Activated CD4-positive, alpha-beta T cell treated with anti-CD3 and anti-CD28 coated beads for 24 hours (primary cell): Measurements from ENCODE around the gene MCRIP2.
"Not testable (repeated sequence)": the region's sequence is repeated elsewhere in the genome, so short reads cannot be mapped to it uniquely, and the experiment has no call there.

ENCODE experiments used
- DNase-seq, 2 donors: peaks; one replicate each; pipeline ENCODE4 v3.0.0-alpha.2; 2020; ENCODE audit warnings: low read depth in 2 of 2

Gene MCRIP2

DNA sequence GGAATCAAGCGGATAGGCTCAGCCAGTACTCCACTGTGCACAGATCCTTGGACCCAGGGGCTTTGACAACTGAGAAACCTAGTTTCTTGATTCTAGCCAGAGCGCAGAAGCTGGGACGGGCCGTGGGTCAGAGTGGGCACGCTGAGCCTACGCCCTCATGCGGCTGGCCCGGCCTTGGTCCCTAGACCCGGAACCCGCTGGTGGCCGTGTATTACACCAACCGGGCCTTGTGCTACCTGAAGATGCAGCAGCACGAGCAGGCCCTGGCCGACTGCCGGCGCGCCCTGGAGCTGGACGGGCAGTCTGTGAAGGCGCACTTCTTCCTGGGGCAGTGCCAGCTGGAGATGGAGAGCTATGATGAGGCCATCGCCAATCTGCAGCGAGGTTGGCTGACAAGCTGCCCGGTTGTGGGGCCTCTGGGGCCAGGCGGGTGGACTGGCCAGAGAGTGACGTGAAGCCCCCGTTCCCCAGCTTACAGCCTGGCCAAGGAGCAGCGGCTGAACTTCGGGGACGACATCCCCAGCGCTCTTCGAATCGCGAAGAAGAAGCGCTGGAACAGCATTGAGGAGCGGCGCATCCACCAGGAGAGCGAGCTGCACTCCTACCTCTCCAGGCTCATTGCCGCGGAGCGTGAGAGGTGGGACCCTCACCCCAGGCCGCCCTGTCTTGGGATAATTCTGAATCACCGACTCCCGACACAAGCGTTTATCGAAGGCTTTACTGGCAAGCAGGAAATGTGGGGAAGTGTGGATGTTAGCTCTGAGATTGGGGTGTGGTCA lies 39.5 kb downstream of the MCRIP2 start:
- no peak for DNase-seq

DNA sequence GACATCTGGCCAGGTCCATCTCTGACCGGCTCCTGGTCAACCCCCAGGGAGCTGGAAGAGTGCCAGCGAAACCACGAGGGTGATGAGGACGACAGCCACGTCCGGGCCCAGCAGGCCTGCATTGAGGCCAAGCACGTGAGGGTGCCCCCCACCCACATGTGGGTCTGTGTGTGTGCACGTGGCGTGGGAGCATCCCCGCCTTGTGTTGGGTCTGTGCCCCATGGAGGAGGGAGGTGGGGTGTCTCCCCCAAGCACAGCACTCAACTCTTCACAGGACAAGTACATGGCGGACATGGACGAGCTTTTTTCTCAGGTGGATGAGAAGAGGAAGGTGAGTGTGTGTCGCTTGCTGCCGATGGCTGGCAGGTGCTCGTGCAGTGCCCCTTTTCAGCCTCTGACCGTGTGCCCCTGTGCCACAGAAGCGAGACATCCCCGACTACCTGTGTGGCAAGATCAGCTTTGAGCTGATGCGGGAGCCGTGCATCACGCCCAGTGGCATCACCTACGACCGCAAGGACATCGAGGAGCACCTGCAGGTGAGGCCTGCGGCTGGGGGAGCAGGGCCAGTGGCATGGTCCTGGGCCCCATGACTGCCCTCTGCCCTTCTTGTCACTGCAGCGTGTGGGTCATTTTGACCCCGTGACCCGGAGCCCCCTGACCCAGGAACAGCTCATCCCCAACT lies 40.3 kb downstream of the MCRIP2 start:
- no peak for DNase-seq

DNA sequence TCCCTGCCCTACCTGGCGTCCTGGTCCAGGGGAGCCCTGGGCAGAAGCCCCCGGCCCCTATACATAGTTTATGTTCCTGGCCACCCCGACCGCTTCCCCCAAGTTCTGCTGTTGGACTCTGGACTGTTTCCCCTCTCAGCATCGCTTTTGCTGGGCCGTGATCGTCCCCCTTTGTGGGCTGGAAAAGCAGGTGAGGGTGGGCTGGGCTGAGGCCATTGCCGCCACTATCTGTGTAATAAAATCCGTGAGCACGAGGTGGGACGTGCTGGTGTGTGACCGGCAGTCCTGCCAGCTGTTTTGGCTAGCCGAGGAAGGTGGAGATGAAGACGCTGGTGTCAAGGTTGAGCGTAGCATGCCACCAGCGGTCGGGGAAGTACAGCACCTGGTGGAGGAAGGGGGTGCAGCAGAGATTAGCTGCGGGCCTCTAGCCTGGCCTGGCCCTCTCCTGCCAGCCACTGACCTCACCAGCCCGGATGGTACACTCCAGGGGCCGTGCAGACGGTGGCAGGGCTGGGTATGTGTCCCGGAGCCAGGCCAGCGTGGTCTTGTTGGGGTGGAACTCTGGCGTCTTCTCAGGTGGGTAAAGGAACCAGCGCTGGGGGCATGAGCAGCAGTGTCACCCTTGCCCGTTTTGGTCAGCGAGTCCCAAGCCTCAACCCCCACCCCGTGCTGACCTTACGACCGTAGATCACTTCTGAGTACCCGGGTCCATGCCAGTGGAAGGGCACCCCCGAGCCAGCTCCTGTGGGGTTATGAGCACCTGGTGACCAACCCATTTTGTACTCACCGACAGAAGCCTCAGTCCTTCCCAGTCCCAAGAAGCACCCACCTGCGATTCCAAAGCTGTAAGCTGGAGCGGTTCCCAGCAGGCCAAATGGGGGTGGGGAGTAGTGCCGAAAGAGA lies 41.1 kb downstream of the MCRIP2 start:
- no peak for DNase-seq

DNA sequence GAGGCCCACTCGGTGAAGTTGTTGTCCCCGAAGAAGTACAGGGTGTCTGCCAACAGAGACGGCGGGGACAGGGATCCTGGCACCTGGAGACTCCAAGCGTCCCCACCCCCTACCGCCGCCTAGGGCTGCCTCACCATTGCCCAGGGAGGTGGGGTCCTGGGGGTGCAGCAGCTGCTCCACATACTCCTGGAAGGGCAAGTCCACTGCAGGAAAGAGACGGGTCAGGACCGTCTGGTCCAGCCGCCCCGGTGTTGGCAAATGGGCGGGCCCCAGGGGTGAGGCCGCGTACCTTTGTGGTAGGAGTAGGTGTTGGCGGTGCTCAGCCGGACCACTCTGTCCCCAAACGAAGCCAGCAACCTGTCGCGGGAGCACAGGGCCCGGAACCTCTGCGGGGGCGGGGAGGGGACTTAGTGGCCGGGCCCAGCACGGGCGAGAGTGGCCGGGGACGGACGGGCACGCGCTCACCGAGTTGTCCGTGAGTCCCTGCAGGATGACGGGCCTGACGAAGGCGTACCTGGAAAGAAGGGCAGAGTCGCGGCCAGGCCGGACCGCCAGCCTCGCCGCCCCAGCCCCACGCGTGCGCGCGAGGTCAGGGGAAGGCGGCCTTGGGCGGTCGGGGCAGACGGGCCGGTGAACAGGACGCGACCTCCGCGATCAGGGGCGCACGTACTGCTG lies 41.9 kb downstream of the MCRIP2 start:
- no peak for DNase-seq

DNA sequence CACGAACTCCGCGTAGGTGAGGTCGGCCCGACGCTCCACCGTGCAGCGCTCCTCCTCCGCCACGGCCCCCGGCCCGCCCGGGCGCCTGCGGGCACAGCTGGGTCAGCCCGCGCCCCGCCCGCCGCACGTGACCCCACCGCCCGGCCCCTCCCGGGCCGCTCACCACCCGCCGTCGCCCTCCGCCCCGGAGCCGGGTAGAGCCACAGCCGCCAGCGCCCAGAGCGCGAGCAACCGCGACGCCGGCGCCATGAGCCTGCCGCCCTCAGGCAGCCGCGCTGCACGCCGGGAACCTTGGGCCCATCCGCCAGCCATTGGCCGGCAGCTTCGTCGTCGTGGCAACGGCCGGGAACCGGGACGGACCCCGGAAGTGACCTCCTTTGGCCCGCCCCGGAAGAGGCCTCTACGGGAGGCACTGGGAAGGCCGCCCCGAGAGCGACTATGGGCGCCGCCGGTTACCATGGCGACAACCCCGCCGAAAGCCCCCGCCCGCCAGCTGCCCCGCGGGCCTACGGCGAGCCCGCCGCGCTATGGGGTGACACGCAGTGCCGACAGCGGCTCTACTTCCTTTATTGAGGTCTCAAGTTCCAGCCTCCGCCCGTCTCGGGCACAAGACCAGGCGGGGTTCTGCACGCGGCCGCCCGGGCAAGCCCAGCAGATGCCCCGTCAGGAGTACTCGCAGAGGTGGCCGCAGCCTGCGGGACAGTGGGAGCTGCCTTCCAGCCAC lies 42.6 kb downstream of the MCRIP2 start, which contains the start of gene JMJD8:
JMJD8 (minus strand) TSS at position 264 of the 724 bp plus-strand sequence; CDS start at position 249, 15 bp downstream.
- peak; percentile 94 to 95 for DNase-seq

DNA sequence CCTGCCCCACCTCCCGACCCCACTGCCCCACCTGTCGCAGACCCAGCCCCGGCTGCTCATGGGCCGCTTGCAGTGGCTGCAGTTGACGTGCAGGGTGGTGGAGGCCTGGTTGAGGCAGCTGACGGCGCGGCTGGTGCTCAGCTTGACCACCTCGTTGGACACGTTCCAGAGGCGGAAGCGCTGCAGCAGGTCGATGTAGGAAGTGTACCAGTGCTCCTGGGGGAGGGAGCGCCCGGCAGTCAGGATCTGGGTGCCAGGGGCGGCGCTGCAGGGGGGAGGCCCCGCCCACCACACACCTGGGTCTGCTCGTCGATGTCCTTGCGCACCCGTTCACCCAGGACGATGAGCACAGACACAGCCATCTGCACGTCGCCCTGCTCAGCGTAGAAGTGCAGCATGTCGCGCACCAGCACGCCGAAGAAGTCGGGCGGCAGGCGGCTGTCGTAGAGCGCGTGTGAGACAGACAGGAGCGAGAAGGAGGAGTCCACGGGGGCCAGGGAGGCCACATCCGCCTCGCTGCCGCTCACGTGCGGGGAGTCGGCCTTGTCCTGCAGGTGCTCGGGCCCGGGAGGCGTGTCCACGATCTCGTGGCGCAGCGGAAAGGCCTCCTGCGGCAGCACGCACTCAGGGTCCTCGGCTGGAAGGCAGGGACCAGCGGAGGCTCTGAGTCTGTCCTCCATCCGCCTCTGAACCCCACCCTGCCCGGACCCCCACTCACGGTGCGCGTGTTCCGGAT lies 43.5 kb downstream of the MCRIP2 start:
- DNase-seq: no peak

DNA sequence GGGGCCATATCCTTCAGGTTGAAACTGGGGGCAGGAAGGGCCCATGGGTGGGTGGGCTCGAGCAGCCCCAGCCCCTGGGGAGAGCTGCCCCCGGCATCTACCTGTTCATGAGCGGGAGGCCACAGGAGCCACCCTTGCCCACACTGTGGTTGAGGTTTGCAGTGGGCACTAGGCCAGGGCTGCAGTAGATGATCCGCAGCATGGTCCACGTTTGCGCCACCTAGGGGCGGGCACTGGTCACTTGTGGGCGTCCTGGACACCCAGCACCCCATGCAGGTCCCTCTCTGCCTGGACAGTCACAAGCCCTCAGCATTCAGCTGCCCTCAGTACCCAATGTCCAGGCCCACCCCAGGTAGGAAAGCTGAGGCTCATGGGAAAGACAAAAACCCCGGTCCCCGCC lies 44.3 kb downstream of the MCRIP2 start:
- no peak for DNase-seq

DNA sequence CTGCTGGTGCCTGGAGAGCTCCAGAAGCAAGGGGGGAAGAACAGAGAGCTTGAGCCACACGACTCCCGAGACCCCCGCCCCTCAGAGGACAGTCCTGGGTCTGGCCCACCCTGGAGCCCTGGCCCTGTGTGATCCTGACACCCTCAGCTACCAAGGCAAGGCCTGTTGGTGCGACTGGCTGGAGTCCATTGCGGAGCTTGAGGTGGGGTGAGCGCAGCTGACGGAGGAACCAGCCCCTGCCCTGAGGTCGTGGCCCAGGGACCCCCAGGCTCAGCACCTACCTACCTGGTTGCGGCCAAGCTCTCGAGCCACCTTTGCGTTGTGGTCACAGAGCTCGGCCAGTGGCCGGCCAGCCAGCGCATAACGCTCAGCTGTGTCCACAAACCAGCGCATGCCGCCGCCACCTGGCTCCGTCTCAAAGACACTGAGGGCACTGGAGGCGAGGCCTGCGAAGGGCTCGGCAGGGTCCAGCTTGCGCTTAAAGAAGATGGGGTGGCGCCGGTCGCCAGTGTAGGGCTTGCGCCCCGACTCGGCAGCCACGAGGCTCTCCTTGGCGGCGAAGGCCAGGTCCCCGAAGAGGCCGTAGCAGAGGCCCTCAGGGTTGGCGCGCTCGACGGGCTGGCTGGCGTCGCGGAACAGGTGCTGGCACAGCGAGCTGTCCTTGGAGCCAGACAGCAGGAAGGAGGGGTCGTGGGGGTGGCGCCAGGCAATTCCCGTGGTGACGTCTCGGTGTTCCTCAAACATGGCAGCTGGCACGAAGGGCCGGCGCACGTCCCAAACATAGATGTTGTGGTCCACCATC lies 45.0 kb downstream of the MCRIP2 start:
- no peak for DNase-seq

DNA sequence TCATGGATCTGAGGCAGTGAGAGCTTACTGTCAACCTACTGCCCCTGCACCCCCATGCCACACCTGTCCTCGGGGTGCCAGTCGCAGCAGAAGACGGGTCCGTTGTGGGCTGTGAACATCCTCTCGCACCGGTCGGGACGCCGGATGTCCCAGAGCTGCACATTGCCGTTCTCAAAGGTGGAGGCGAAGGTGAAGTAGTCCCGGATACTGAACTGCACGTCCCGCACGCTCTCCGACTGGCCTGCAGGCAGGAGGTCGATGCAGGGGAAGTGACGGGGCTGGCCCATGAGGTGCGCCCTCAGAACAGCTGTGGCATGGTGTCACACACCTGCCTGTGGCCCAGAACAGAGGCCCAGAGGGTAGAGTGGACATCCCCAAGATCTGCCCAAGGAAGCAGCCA lies 45.9 kb downstream of the MCRIP2 start:
- no peak for DNase-seq

DNA sequence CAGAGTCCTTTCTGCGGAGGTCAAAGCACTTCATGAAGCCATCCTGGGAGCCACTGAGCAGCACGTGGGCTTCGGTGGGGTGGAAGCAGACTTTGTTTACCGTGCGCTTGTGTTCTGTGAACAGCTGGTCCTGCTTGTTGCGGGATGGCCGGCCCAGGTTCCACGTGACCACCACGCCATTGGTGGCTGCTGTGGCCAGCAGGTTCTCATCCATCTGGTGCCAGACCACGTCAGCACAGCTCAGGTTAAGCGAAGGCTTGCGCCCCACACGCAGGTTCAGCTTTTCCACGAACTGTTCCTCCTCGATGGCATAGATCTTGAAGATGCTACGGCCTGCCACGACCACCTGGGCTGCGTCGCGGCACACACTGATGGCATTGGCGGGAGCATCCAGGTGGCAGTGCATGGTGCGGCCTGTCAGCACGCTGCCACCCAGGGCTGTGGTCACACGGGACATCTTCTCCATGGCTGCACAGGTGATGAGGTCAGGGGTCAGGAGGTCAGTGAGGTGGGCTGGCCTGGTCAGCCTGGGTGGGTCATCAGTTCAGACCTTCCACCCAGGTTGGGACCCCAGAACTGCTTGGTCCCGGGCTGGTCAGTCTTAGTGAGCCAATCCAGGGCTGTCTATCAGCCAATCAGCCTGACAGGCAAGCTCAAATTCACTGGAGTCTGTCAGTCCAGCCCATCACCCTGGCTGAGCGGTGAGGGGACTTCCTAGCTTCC lies 47.7 kb downstream of the MCRIP2 start:
- DNase-seq: no peak

DNA sequence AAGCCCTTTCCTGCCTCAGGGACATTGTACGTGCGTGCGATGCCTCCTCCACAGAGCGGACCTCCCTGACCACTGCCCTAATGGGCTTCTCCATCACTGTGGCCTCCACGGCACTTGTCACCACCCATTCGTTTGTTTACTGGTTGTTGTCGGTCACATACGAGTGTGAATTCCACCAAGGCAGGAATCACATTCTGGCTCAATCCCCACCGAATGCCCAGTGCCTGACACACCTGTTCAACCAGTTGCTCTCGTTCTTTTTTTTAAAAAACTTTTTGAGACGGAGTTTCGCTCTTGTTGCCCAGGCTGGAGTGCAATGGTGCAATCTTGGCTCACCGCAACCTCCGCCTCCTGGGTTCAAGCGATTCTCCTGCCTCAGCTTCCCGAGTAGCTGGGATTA lies 49.6 kb downstream of the MCRIP2 start:
- DNase-seq: not testable (repeated sequence)

DNA sequence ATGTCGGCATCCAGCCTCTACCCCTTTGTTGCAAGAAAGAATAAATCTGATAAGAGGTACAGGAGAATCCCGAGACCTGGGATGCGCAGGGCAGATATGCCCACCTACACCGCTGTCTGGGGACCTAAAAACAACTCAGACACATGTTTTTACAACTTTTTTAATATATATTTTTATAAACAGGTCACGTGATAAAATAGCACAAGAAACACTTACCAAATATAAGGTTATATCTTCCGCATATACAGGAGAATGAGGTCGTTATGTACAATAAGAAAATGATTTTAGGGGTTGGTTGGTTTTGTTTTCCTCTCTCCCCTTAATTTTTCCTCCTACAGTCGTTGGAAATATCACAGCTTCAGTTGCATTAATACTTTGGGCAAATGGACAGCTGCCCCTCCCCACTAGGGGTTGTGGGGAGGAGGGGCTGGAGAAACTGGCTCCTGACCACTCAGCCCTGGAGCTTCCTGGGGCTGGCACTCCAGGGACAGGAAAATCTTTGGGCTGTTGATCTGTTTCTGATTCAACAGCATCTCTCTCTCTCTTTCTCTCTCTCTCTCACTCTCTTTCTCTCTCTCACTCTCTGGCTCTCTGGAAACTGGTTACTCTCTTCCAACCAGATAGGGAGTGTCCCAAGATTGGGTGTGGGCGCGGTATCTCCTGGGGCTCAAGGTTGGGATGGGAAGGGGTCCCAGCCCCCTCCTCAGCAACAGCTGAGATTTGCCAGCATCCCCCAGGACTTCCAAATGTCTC lies 50.9 kb downstream of the MCRIP2 start:
- DNase-seq: no peak

DNA sequence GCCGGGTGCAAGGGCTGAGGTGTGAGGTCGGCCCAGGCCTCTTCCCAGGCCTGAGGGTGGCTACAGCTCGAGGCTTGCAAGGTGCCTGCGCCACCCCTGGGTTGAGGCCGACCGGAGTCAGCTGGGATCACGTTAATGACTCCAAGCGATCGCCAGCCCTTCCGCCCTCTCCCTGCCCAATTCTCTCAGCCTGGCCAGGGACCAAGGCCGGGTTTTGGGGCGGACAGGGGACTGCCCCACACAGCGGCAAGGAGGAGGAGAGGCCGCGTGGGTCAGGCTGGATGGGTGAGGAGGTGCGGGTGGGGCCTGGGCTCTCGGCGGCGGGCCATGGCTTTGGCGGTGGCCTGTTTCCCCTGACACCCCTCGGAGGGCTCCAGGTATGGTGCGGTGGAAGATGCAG lies 51.7 kb downstream of the MCRIP2 start:
- DNase-seq: no peak

DNA sequence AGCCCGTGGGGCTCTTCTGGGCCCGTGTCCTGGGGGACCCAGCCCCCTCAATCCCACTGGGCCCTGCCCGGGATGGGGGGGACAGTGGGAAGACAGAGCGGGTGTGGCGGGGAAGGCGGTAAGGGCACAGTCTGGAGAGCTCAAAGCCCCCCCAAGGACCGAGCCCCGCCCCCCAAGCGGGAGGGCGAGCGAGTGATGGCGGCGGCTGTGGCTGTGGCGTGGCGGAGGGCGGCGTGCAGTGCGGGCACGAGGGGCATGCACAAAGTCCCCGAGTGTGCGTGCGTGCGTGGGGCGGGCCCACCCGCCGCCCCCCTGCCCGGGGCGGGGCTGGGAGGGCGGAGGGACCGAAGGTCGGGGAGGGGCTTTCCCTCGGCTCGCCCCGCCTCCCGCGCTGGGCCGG lies 52.1 kb downstream of the MCRIP2 start:
- DNase-seq: no peak

DNA sequence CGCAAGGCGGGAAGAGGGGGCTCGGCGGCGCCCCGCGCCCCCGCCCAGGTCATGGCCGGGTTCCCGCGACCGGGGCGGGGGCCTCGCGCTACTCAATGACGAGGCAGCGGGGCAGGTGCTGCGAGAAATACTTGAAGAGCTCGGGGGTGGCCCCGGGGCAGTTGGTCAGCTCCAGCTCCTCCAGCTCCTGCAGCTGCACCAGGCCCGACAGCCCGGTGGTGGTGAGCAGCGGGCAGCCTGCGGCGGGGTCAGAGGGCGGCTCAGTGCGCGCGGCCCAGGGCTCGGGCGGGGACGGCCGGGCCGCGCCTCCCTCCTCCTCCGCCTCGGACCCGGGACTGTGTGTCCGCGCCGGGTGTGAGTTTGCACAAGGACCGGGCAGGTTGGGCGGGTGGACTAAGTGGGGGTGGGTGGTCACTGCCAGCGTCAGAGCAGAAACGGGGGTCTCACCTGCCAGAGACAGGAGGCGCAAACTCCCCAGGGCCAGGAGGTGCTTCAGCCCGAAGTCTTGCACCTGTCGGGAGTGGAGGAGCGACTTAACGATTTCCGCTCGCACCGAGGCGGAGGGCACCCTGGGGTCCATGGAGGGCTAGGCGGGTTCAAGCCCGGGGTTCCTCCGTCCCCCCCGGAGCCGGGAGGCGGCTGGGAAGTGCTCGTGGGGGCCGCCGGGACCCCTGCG lies 52.7 kb downstream of the MCRIP2 start:
- DNase-seq: no peak

DNA sequence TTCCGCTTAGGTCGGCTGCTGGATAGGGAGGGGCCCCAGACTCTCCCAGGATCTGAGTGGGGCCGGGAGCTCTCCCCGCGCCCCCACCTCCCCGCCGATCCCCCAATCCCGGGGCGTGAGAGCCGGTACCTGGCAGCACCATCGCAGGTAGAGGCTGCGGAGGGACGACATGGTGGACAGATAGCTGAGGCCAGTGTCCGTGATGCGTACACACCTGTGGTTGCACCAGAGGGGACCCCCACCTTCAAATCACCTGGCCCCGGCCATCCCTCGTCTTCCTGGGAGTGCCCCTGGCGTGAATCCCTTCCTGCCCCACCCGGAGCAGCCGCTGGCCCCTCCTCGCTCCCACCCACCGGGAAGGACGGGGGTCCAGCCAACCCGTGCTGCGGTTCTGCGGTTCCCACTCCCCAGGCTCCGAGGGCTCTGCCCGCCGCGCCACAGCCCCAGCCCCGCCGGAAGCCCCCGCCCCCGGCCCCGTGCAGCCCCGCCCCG lies 53.3 kb downstream of the MCRIP2 start:
- DNase-seq: no peak

DNA sequence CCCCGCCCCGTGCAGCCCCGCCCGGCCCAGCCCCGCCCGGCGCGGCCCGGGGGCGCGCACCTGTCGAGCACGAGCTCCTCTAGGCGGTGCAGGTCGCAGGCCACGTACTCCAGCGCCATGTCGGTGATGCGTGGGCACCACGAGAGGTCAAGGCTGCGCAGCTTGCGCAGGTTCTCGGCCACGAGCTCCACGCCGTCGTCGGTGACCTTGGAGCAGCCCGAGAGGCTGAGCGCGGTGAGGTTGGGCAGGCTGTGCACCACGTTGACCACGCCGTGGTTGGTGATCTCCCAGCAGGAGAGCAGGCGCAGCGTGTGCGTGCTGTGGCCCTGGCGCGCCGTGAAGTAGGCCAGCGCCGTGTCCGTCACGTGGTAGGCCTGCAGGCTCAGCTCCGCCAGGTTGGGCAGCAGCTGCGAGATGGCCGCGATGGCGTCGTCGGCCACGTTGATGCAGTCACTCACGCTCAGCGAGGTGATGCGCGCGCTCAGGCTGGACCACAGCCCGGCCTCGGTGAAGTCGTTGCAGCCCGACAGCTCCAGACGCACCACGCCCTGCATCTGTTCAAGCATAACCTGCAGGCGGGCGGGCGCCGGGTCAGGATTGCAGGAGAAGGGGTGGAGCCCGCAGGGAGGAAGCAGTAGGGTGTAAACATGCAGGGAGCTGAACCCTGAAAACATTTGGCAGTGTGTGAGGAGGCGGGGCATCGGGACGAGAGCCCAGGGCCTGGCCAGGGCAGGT lies 53.9 kb downstream of the MCRIP2 start:
- DNase-seq: peak; percentile 48 to 50
